Loucy (cell line): ENCODE data around the gene TMED8.

Experiments
- CTCF ChIP-seq: fragments of 200-600 bp; sonication (generic); conservative IDR thresholded peaks from 2 replicates; pipeline ENCODE4 v1.5.1; 2014; ENCODE audit warnings: mild to moderate bottlenecking, antibody characterized with exemption, low read length
- EZH2phosphoT487 ChIP-seq: fragments of 200-600 bp; IDR thresholded peaks from 2 replicates; pipeline ENCODE4 v1.6.1; 2018; ENCODE audit warnings: antibody characterized with exemption, mild to moderate bottlenecking, moderate library complexity, borderline replicate concordance

GRCh38 chr14:77416836-77417235 lies 39.9 kb upstream of the TMED8 start:
- TF ChIP-seq CTCF (no peak), EZH2phosphoT487 (no peak)
